NCI-H1417 (cell line): ENCODE measurements around the gene PPY.
"Not testable (repeated sequence)": the region's sequence is repeated elsewhere in the genome, so short reads cannot be mapped to it uniquely, and the experiment has no call there.

Source experiments
- DNase-seq, 3 experiments: peaks; one replicate each; lab custom pipeline; 2025; lab: John Stamatoyannopoulos, UW

PPY gene

GRCh38 chr17:43966276-43966675 lies 24.0 kb upstream of the PPY start:
- DNase-seq: no peak

GRCh38 chr17:43962479-43962878 lies 20.2 kb upstream of the PPY start:
- no peak for DNase-seq

GRCh38 chr17:43961954-43962353 lies 19.7 kb upstream of the PPY start:
- DNase-seq: no peak

- DNase-seq: not testable (repeated sequence)
Measured at GRCh38 chr17:43961292-43961691, 19.0 kb upstream of the PPY start.

- no peak for DNase-seq
Measured at GRCh38 chr17:43958748-43959352, 16.6 kb upstream of the PPY start.

- no peak for DNase-seq
Measured at GRCh38 chr17:43956222-43956621, 13.9 kb upstream of the PPY start.

GRCh38 chr17:43953746-43954145 lies 11.5 kb upstream of the PPY start, which contains the start of gene PYY:
TSS of gene PYY (minus strand) at chr17:43953940. CDS start at chr17:43953483, 457 bp downstream.
- no peak for DNase-seq

- DNase-seq: peak in 1 of 3 experiments; percentile 29
Measured at GRCh38 chr17:43952724-43953666, 10.7 kb upstream of the PPY start.

GRCh38 chr17:43952351-43952723 lies 10.1 kb upstream of the PPY start:
- no peak for DNase-seq

GRCh38 chr17:43951750-43952149 lies 9.5 kb upstream of the PPY start:
- DNase-seq: no peak

- no peak for DNase-seq
Measured at GRCh38 chr17:43950554-43950953, 8.3 kb upstream of the PPY start.

- DNase-seq: no peak
Measured at GRCh38 chr17:43949781-43950180, 7.5 kb upstream of the PPY start.

GRCh38 chr17:43946781-43947180 lies 4.5 kb upstream of the PPY start:
- no peak for DNase-seq

- DNase-seq: no peak
Measured at GRCh38 chr17:43945074-43945829, 3.0 kb upstream of the PPY start.

GRCh38 chr17:43940630-43941029 lies 1.6 kb downstream of the PPY start:
- peak in 2 of 3 experiments; percentile 37 to 59 for DNase-seq

GRCh38 chr17:43939886-43940285 lies 2.4 kb downstream of the PPY start:
- no peak for DNase-seq

GRCh38 chr17:43939452-43939851 lies 2.8 kb downstream of the PPY start:
- peak in 1 of 3 experiments; percentile 4 for DNase-seq

- no peak for DNase-seq
Measured at GRCh38 chr17:43938838-43939182, 3.5 kb downstream of the PPY start.

GRCh38 chr17:43936434-43936833 lies 5.8 kb downstream of the PPY start:
- DNase-seq: no peak

- DNase-seq: no peak
Measured at GRCh38 chr17:43935926-43936261, 6.4 kb downstream of the PPY start.

- DNase-seq: no peak
Measured at GRCh38 chr17:43935204-43935925, 6.9 kb downstream of the PPY start.

- DNase-seq: no peak
Measured at GRCh38 chr17:43932923-43933322, 9.4 kb downstream of the PPY start.
